ENCODE results near the gene IL17RD. TPM values are rescaled to one million over a fixed set of nuclear protein-coding genes. Genes with fewer than 3 reads are reported as not detected.

Gene IL17RD
- total and polyA plus RNA-seq, 7 donors = 0.19 to 1.8 (median 0.86) TPM

GRCh38 chr3:57168151-57168550 is 3.0 kb upstream of the IL17RD start:
- Histone ChIP-seq H3K36me3 (ENCODE audit: insufficient read depth in 1 of 2, low read depth in 1 of 2) (no peaks in the 10 kb centered on the region), H3K9me3 (no peaks in the 10 kb centered on the region), H3K4me1 (peaks cover 8% of the 10 kb centered on the region), H3K27me3 (ENCODE audit: insufficient read depth in 3 of 3, low read length in 2 of 3) (peaks cover 0 to 5% (median 0%) of the 10 kb centered on the region in 3 donors), H3K27ac (no peak overlapping the region), H3K4me3 (no peak overlapping the region)
- no peak for DNase-seq
- intact Hi-C loops (cut with DNase I) = loop anchor here (5.0 kb wide), 4 partner anchors 59 to 269 kb away; partner anchors contain the start of gene APPL1 (in 1 of the 2)
- 58 to 76% (median 62%) methylated on average over 2 of the region's 2 CpGs for WGBS, 3 donors
- TF ChIP-seq, protein P1, sequence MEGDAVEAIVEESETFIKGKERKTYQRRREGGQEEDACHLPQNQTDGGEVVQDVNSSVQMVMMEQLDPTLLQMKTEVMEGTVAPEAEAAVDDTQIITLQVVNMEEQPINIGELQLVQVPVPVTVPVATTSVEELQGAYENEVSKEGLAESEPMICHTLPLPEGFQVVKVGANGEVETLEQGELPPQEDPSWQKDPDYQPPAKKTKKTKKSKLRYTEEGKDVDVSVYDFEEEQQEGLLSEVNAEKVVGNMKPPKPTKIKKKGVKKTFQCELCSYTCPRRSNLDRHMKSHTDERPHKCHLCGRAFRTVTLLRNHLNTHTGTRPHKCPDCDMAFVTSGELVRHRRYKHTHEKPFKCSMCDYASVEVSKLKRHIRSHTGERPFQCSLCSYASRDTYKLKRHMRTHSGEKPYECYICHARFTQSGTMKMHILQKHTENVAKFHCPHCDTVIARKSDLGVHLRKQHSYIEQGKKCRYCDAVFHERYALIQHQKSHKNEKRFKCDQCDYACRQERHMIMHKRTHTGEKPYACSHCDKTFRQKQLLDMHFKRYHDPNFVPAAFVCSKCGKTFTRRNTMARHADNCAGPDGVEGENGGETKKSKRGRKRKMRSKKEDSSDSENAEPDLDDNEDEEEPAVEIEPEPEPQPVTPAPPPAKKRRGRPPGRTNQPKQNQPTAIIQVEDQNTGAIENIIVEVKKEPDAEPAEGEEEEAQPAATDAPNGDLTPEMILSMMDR (IDR thresholded peaks at IDR 0.05) = no peak
- ATAC-seq = no peak

DNA sequence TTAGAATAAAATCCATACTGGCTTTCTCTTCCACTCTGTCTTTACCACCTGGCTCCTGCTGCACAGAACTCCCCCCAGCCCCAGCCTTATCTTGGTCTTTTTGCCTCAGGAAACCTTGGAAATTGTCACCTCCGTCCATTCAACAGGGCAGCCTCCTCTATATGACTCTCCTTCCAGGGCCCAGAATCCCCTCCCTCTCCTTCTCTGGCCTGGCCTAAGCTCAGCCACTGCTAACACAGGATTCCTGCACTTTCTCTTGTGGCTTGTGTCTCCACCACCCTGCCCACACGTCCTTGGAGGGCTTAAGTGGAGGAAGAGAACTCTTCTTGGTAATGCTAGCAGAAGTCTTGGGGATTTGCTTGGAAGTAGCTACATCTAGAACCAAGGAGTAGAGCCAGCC is 1.5 kb upstream of the IL17RD start:
- no peak overlapping the region for H3K27ac ChIP-seq
- WGBS, 3 donors = 63 to 73% (median 66%) methylated on average over 2 of the region's 2 CpGs
- H3K9me3 ChIP-seq = no peaks in the 10 kb centered on the region
- H3K36me3 ChIP-seq (ENCODE audit: insufficient read depth in 1 of 2, low read depth in 1 of 2) = no peaks in the 10 kb centered on the region
- intact Hi-C loops (cut with DNase I) = loop anchor here (5.0 kb wide), 4 partner anchors 61 to 271 kb away; partner anchors contain the start of gene APPL1 (in 1 of the 2)
- peaks cover 8% of the 10 kb centered on the region for H3K4me1 ChIP-seq
- peaks cover 0 to 8% (median 0%) of the 10 kb centered on the region in 3 donors for H3K27me3 ChIP-seq (ENCODE audit: insufficient read depth in 3 of 3, low read length in 2 of 3)
- ATAC-seq = no peak
- no peak overlapping the region for H3K4me3 ChIP-seq
- no peak for DNase-seq
- TF ChIP-seq, protein P1 (IDR thresholded peaks at IDR 0.05) = no peak

DNA sequence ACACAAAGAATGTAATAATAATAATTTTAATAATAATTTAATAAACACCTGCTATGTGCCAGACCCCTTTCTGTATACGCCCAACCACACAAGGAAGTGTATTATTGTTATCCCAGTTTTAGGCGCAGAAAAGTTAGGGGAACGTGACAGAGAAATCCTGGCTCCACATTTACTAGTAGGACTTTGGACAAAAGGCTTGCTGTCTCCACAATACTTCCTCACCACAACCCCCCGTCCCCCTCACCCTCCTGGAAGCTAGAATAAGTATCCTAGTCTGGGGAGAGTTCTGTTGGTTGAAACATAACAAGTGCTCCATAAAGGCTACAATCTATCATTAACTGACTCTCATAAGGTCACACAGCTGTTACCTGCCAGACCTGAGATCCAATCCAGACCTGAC is 488 bp upstream of the IL17RD start:
- peaks cover 0 to 13% (median 0%) of the 10 kb centered on the region in 3 donors for H3K27me3 ChIP-seq (ENCODE audit: insufficient read depth in 3 of 3, low read length in 2 of 3)
- ATAC-seq = no peak
- no peaks in the 10 kb centered on the region for H3K36me3 ChIP-seq (ENCODE audit: insufficient read depth in 1 of 2, low read depth in 1 of 2)
- H3K4me1 ChIP-seq = peaks cover 8% of the 10 kb centered on the region
- H3K9me3 ChIP-seq = no peaks in the 10 kb centered on the region
- H3K27ac ChIP-seq = no peak overlapping the region
- TF ChIP-seq, protein P1 (IDR thresholded peaks at IDR 0.05) = no peak
- intact Hi-C loops (cut with DNase I) = loop anchor here (5.0 kb wide), 4 partner anchors 62 to 272 kb away; partner anchors contain the start of gene APPL1 (in 1 of the 2)
- DNase-seq = no peak
- 28 to 33% (median 32%) methylated on average over 4 of the region's 4 CpGs for whole genome bisulfite sequencing, 3 donors
- H3K4me3 ChIP-seq = no peak overlapping the region

GRCh38 chr3:57164217-57164656 is 916 bp downstream of the IL17RD start:
- ATAC-seq (peak; percentile 11 to 56 (median 26)), DNase-seq (peak; percentile 36 to 68)
- Histone ChIP-seq H3K27ac (no peak overlapping the region), H3K27me3 (ENCODE audit: insufficient read depth in 3 of 3, low read length in 2 of 3) (peaks cover 0 to 13% (median 0%) of the 10 kb centered on the region in 3 donors), H3K36me3 (ENCODE audit: insufficient read depth in 1 of 2, low read depth in 1 of 2) (no peaks in the 10 kb centered on the region), H3K9me3 (no peaks in the 10 kb centered on the region), H3K4me3 (peak overlapping the region; percentile 92), H3K4me1 (peaks cover 8% of the 10 kb centered on the region)
- WGBS, 3 donors = 5 to 8% (median 7%) methylated on average over 30 of the region's 30 CpGs
- TF ChIP-seq, protein P1 (IDR thresholded peaks at IDR 0.05) = no peak
- intact Hi-C loops (cut with DNase I) = no loop called here

DNA sequence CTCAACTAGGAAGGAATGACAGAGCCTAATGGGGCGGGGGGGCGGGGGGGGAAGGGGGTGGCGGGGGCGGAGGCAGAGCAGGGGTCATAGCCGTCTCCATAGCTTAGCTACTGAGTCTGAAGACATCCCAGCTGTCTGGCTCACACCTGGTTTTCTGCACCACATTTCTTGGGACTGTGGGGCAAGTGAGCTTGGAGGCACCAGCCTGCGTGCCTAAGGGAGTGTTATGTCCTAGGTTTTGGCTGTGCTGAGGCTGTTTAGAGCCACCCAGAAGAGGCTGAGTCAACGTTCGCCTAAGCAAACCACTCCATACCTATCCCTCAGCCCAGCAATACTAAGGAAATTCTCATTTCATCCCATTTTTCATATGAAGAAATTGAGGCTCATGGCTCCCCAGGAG is 1.4 kb downstream of the IL17RD start:
- TF ChIP-seq, protein P1 (IDR thresholded peaks at IDR 0.05) = no peak
- Histone ChIP-seq H3K4me3 (peak overlapping the region; percentile 92), H3K27me3 (ENCODE audit: insufficient read depth in 3 of 3, low read length in 2 of 3) (peaks cover 0 to 13% (median 0%) of the 10 kb centered on the region in 3 donors), H3K27ac (no peak overlapping the region), H3K9me3 (no peaks in the 10 kb centered on the region), H3K4me1 (peaks cover 8% of the 10 kb centered on the region), H3K36me3 (ENCODE audit: insufficient read depth in 1 of 2, low read depth in 1 of 2) (no peaks in the 10 kb centered on the region)
- DNase-seq = no peak
- WGBS, 3 donors = 50 to 53% (median 53%) methylated on average over 5 to 8 of the region's 8 CpGs
- intact Hi-C loops (cut with DNase I) = no loop called here
- no peak for ATAC-seq
